Stimulated activated CD4-positive, alpha-beta T cell treated with anti-CD3 and anti-CD28 coated beads, Interleukin-12 subunit alpha, Interleukin-12 subunit beta, amount 100 ng/mL, for 4 hours (primary cell): ENCODE data around the gene JPH3.

ENCODE experiments used
- DNase-seq: peaks from one replicate; pipeline ENCODE4 v3.0.0-alpha.2; 2020

JPH3 gene

GRCh38 chr16:87684106-87684677 lies 81.9 kb downstream of the JPH3 start:
- DNase-seq = no peak

GRCh38 chr16:87684711-87685404 lies 82.5 kb downstream of the JPH3 start:
- no peak for DNase-seq

GRCh38 chr16:87685405-87685755 lies 83.1 kb downstream of the JPH3 start:
- DNase-seq = no peak

GRCh38 chr16:87685766-87686165 lies 83.5 kb downstream of the JPH3 start:
- DNase-seq = no peak

- DNase-seq = no peak
Observed at GRCh38 chr16:87686697-87687096, 84.4 kb downstream of the JPH3 start.

GRCh38 chr16:87687126-87687910 lies 85.0 kb downstream of the JPH3 start:
- no peak for DNase-seq

GRCh38 chr16:87687998-87688529 lies 85.8 kb downstream of the JPH3 start:
- no peak for DNase-seq

- DNase-seq = no peak
Observed at GRCh38 chr16:87688876-87689815, 86.8 kb downstream of the JPH3 start.

GRCh38 chr16:87689956-87690465 lies 87.7 kb downstream of the JPH3 start:
- no peak for DNase-seq

- DNase-seq = no peak
Observed at GRCh38 chr16:87690911-87691685, 88.8 kb downstream of the JPH3 start.

- DNase-seq = no peak
Observed at GRCh38 chr16:87691686-87692079, 89.4 kb downstream of the JPH3 start.

- no peak for DNase-seq
Observed at GRCh38 chr16:87692176-87692575, 89.9 kb downstream of the JPH3 start.

- DNase-seq = no peak
Observed at GRCh38 chr16:87692756-87693155, 90.4 kb downstream of the JPH3 start.

- no peak for DNase-seq
Observed at GRCh38 chr16:87693827-87694226, 91.5 kb downstream of the JPH3 start.

- DNase-seq = no peak
Observed at GRCh38 chr16:87694441-87695125, 92.3 kb downstream of the JPH3 start.

- no peak for DNase-seq
Observed at GRCh38 chr16:87695534-87695933, 93.2 kb downstream of the JPH3 start.

- DNase-seq = no peak
Observed at GRCh38 chr16:87696726-87697125, 94.4 kb downstream of the JPH3 start.

- DNase-seq = no peak
Observed at GRCh38 chr16:87697256-87697655, 94.9 kb downstream of the JPH3 start.

GRCh38 chr16:87697792-87698191 lies 95.5 kb downstream of the JPH3 start:
- DNase-seq = no peak

GRCh38 chr16:87698241-87698640 lies 95.9 kb downstream of the JPH3 start:
- no peak for DNase-seq

GRCh38 chr16:87698676-87699199 lies 96.4 kb downstream of the JPH3 start:
- DNase-seq = no peak
